OCI-LY1 (cell line): ENCODE results near the gene LPCAT1.

Experiments used
- EZH2 ChIP-seq: fragments of 200-600 bp; sonication (generic), shearing (Covaris generic); IDR thresholded peaks from 2 replicates; pipeline ENCODE4 v1.8.0; 2017; ENCODE audit warnings: borderline replicate concordance, mixed run types, mild to moderate bottlenecking, antibody characterized with exemption, low read length, moderate library complexity, mixed read lengths
- TF ChIP-seq, protein P1 (sequence below): fragments of 200-600 bp; sonication (generic), shearing (Covaris generic); IDR thresholded peaks from 2 replicates; pipeline ENCODE4 v1.5.1; 2017; ENCODE audit warnings: mild to moderate bottlenecking, antibody characterized with exemption, low read length, moderate library complexity, mixed read lengths

DNA sequence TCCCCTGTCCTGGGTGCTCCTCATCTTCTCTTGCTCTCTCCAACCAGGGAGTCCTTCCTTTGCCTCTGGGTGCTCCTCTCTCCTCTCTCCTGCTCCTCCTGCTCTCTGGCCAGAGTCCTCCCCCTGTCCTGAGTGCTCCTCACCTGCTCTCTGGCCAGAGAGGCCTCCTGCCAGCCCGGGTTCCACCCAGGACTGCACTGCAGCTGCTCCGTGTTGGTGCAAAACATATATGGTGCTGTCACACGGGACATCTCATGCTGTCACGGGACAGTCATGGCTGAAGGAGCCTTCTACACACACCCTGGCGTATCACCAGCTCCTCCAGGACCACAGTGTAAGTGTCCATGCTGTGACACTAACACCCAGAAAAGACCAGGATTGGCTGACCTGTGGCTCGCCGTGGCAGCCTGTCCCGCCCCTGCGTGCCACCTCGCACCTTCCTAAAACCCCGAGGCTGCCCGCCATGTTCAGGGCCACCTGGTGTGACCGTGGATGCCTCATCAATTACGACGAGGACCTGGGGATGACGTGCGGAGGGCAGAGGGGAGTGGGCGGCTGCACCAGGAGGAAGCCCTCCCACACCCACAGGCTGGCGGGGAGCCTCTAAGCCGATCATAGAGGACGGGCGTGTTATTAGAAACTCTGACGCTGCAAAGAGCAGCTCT is 50.7 kb downstream of the LPCAT1 start:
- TF ChIP-seq EZH2, result no peak
- TF ChIP-seq, protein P1, sequence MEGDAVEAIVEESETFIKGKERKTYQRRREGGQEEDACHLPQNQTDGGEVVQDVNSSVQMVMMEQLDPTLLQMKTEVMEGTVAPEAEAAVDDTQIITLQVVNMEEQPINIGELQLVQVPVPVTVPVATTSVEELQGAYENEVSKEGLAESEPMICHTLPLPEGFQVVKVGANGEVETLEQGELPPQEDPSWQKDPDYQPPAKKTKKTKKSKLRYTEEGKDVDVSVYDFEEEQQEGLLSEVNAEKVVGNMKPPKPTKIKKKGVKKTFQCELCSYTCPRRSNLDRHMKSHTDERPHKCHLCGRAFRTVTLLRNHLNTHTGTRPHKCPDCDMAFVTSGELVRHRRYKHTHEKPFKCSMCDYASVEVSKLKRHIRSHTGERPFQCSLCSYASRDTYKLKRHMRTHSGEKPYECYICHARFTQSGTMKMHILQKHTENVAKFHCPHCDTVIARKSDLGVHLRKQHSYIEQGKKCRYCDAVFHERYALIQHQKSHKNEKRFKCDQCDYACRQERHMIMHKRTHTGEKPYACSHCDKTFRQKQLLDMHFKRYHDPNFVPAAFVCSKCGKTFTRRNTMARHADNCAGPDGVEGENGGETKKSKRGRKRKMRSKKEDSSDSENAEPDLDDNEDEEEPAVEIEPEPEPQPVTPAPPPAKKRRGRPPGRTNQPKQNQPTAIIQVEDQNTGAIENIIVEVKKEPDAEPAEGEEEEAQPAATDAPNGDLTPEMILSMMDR, result no peak
